Measurements from ENCODE around the gene MCM3AP.

GRCh38 chr21:46222436-46223116 is 62.8 kb downstream of the MCM3AP start:
- no peak for TF ChIP-seq CTCF (IDR thresholded peaks at IDR 0.05; ENCODE audit: low read depth, low read length, poor library complexity, severe bottlenecking)
- no peak for TF ChIP-seq EZH2phosphoT487 (IDR thresholded peaks at IDR 0.05; ENCODE audit: borderline replicate concordance, low read length)

All from DOHH2 (cell line).